HepG2 (cell line): ENCODE results near the gene ANKFY1. TPM values are rescaled to one million over a fixed set of nuclear protein-coding genes. Genes with fewer than 3 reads are reported as not detected.

Source experiments
- ATAC-seq: fragments of 200-7000 bp; cut with Tn5 transposase; 3 replicates; pipeline ENCODE4 v1.9.1; 2020; ENCODE audit warnings: mild to moderate bottlenecking, moderate library complexity
- BruUV-seq: library from RNA; stranded (reverse); fragments of 400-500 nt; replicated peaks from 2 replicates; lab custom pipeline; 2021; lab: Mats Ljungman, UMichigan
- CTCF ChIA-PET: fragments of 300-600 bp; formaldehyde crosslinking; extraction: SDS; loops from one replicate; lab custom pipeline; 2021; ENCODE audit warnings: low total read pairs, inconsistent platforms, low intra/inter-chr PET ratio; lab: Yijun Ruan, JAX
- POLR2A ChIA-PET: fragments of 350-600 bp; sonication (Branson Sonifier 250); formaldehyde crosslinking; loops from one replicate; lab custom pipeline; 2020; ENCODE audit warnings: antibody characterized with exemption, inconsistent platforms; lab: Yijun Ruan, JAX
- DNase-seq: peaks from one replicate; pipeline ENCODE4 v3.0.0-alpha.2; 2015; ENCODE audit warnings: low spot score
- FAIRE-seq: peaks from 3 replicates; lab custom pipeline; 2011; peaks lifted over from hg19 to GRCh38; lab: Jason Lieb, UNC
- H2AFZ ChIP-seq: one replicate; pipeline ENCODE4 v1.6.1; 2011; ENCODE audit warnings: low read length, inconsistent platforms
- H3K27ac ChIP-seq: fragments of 300-600 bp; 3 replicates; pipeline ENCODE4 v1.8.0; 2011; ENCODE audit warnings: mixed run types, mild to moderate bottlenecking, mixed read lengths, low read length, inconsistent platforms; ENCODE audit not compliant: insufficient read depth; ENCODE audit errors: extremely low read length
- H3K27me3 ChIP-seq, 2 experiments: fragments of 200-600 bp in 1 of 2; 2 replicates in 1 of 2; 3 replicates in 1 of 2; pipeline versions ENCODE4 v1.6.0 to v1.8.0; 2011; ENCODE audit warnings: low read length in 2 of 2, mild to moderate bottlenecking in 2 of 2, moderate library complexity in 2 of 2, inconsistent platforms in 1 of 2; ENCODE audit not compliant: insufficient read depth in 2 of 2, control insufficient read depth in 1 of 2
- H3K36me3 ChIP-seq, 2 experiments: fragments of 200-600 bp in 1 of 2; replicated peaks in 1 of 2; 2 replicates in 1 of 2; 3 replicates in 1 of 2; pipeline versions ENCODE4 v1.5.1 to v1.8.0; 2011; ENCODE audit warnings: low read length in 2 of 2, inconsistent platforms in 1 of 2; ENCODE audit not compliant: insufficient read depth in 2 of 2, control insufficient read depth in 1 of 2
- H3K4me1 ChIP-seq: 2 replicates; pipeline ENCODE4 v1.5.1; 2012; ENCODE audit warnings: low read length, inconsistent platforms; ENCODE audit not compliant: insufficient read depth
- H3K4me2 ChIP-seq: 2 replicates; pipeline ENCODE4 v1.6.0; 2011; ENCODE audit warnings: low read depth, low read length, inconsistent platforms
- H3K4me3 ChIP-seq, 3 experiments: fragments of 200-600 bp in 1 of 3; sonication (generic), shearing (Covaris generic) in 1 of 3; replicated peaks in 1 of 3; 2 replicates each; pipeline ENCODE4 v1.5.1; 2011 to 2016; ENCODE audit warnings: low read length in 3 of 3, inconsistent platforms in 2 of 3, low read depth in 2 of 3, mild to moderate bottlenecking in 2 of 3, control low read depth in 1 of 3, mixed read lengths in 1 of 3; ENCODE audit not compliant: insufficient read depth in 1 of 3
- H3K79me2 ChIP-seq: one replicate; pipeline ENCODE4 v1.6.1; 2011; ENCODE audit warnings: low read length, inconsistent platforms; ENCODE audit not compliant: insufficient read depth
- H3K9ac ChIP-seq: 2 replicates; pipeline ENCODE4 v1.6.0; 2011; ENCODE audit warnings: mild to moderate bottlenecking, low read depth, low read length, inconsistent platforms; ENCODE audit not compliant: insufficient read depth
- H3K9me3 ChIP-seq: 2 replicates; pipeline ENCODE4 v1.5.1; 2012; ENCODE audit warnings: mild to moderate bottlenecking, low read length
- H4K20me1 ChIP-seq: 2 replicates; pipeline ENCODE4 v1.6.0; 2011; ENCODE audit warnings: inconsistent platforms, mild to moderate bottlenecking, low read length, moderate library complexity; ENCODE audit not compliant: insufficient read depth
- ATAD3A ChIP-seq: sonication (generic); formaldehyde crosslinking; IDR thresholded peaks from 2 replicates; pipeline ENCODE4 v1.4.0; 2020; ENCODE audit warnings: missing genetic modification reagents
- CREB1 ChIP-seq, 2 experiments: fragments of 450-650 bp in 1 of 2; IDR thresholded peaks; 2 replicates each; pipeline ENCODE4 v1.6.1; 2016 to 2017; ENCODE audit warnings: control low read depth in 1 of 2, mild to moderate bottlenecking in 1 of 2, missing compliant biosample characterization in 1 of 2, missing genetic modification characterization in 1 of 2
- HMGXB4 ChIP-seq, 2 experiments: sonication (generic) in 1 of 2; formaldehyde crosslinking in 1 of 2; IDR thresholded peaks; 2 replicates each; pipeline versions ENCODE4 v1.4.0 to v1.6.1; 2018 to 2020; ENCODE audit warnings: missing genetic modification reagents in 2 of 2, borderline replicate concordance in 1 of 2, low read depth in 1 of 2, mild to moderate bottlenecking in 1 of 2, missing biosample characterization in 1 of 2
- SMARCC2 ChIP-seq: fragments of 450-650 bp; IDR thresholded peaks from 2 replicates; pipeline ENCODE4 v1.6.1; 2017; ENCODE audit warnings: antibody characterized with exemption, mild to moderate bottlenecking
- ZNF724P ChIP-seq: sonication (generic); formaldehyde crosslinking; IDR thresholded peaks from 2 replicates; pipeline ENCODE4 v1.8.0; 2022; ENCODE audit warnings: missing genetic modification reagents, borderline replicate concordance
- WGBS: methylation state at CpG from one replicate; pipeline ENCODE4 v1.1.6; 2017; ENCODE audit warnings: low lambda C conversion rate; 5-methylcytosine and 5-hydroxymethylcytosine counted together
- in situ Hi-C: cut with HindIII; loops from 2 replicates; pipeline ENCODE4 v1.10.0; 2017; ENCODE audit warnings: low pct_unique_long_range_greater_than_20kb; ENCODE audit not compliant: extremely low pct_ligation_motif_present
- intact Hi-C: fragments of 100-400 bp; cut with micrococcal nuclease; formaldehyde crosslinking; loops from one replicate; pipeline ENCODE4 v1.10.0; 2022; ENCODE audit not compliant: unreplicated experiment
- polyA plus RNA-seq, 8 experiments: library from polyadenylated mRNA; depleted of rRNA in 3 of 8; stranded (reverse) in 7 of 8; unstranded in 1 of 8; fragments of >200 nt; fragmentation: Illumina TruSeq in 4 of 8; extraction: Trizol in 4 of 8; gene quantifications; 2 replicates each; pipeline versions ENCODE4 v1.2.1 to v1.2.3, GENCODE V29; 2011 to 2016; ENCODE audit warnings: low read depth in 4 of 8, missing spikeins in 1 of 8, mixed read lengths in 1 of 8; ENCODE audit not compliant: insufficient read depth in 1 of 8
- total RNA-seq, 5 experiments: library from RNA; depleted of rRNA; stranded (reverse); fragments of >200 nt; fragmentation: Illumina TruSeq; extraction: Trizol; gene quantifications; 2 replicates each; pipeline ENCODE4 v1.2.3, GENCODE V29; 2016; ENCODE audit warnings: low read depth in 1 of 5

Gene ANKFY1
- total and polyA plus RNA-seq, 2 of the 13 experiments (the other 11 are each of a cell fraction or from before 2014, with no cell fraction given), result 11.9 to 16.8 TPM

GRCh38 chr17:4250887-4251286 lies 12.9 kb downstream of the ANKFY1 start:
- 88% methylated on average over 2 of the region's 2 CpGs for whole genome bisulfite sequencing
- ChIA-PET POLR2A (no interaction called here), CTCF (no interaction called here)
- intact Hi-C loops, result no loop called here
- in situ Hi-C loops, result no loop called here
- no peak for DNase-seq
- FAIRE-seq, result no peak
- no TSS peak for BruUV-seq
- no peak overlapping the region for H3K27ac ChIP-seq
- H3K36me3 ChIP-seq, result peaks cover 2 to 5% of the 10 kb centered on the region in 2 experiments; a peak in 1 of 5 replicates
- no peak for TF ChIP-seq ZNF724P (CRISPR knock-in tag)
- no peak for TF ChIP-seq CREB1 (IDR thresholded peaks at IDR 0.05)
- TF ChIP-seq CREB1 (CRISPR knock-in tag; IDR thresholded peaks at IDR 0.05), result no peak
- no peak for TF ChIP-seq ATAD3A (CRISPR knock-in tag)
- no peak for TF ChIP-seq HMGXB4 (CRISPR knock-in tag; IDR thresholded peaks at IDR 0.05; ENCODE audit: borderline replicate concordance in 1 of 2, low read depth in 1 of 2)
- TF ChIP-seq SMARCC2, result no peak
- TF ChIP-seq, all 625 proteins: peak for 0
- peaks cover 3% of the 10 kb centered on the region; the same call in 1 of the 2 replicates for H4K20me1 ChIP-seq
- no peak overlapping the region for H2AFZ ChIP-seq
- H3K9me3 ChIP-seq, result no peaks in the 10 kb centered on the region
- no peaks in the 10 kb centered on the region for H3K27me3 ChIP-seq
- H3K4me1 ChIP-seq, result peaks cover 28% of the 10 kb centered on the region
- H3K79me2 ChIP-seq, result peaks cover 61% of the 10 kb centered on the region
- ATAC-seq, result no peak
- H3K4me3 ChIP-seq, result no peak overlapping the region
- H3K4me2 ChIP-seq, result no peak overlapping the region
- H3K9ac ChIP-seq, result no peak overlapping the region
